Dermis lymphatic vessel endothelial cell (primary cell): Measurements from ENCODE around the gene RANGAP1. TPM values are rescaled to one million over a fixed set of nuclear protein-coding genes. Genes with fewer than 3 reads are reported as not detected.

Experiments used
- total RNA-seq: library from RNA; depleted of rRNA; stranded (reverse); fragments of >200 nt; gene quantifications from 2 replicates; pipeline ENCODE4 v1.2.1, GENCODE V29; 2014

The RANGAP1 gene
- total RNA-seq = 38.7 and 52.8 TPM in 2 replicates

GRCh38 chr22:41285820-41286638, at the start of gene RANGAP1:
Gene RANGAP1 (minus strand): TSS chr22:41286187. CDS start chr22:41281044, 5,143 bp downstream.

GRCh38 chr22:41301085-41302020, 15.4 kb upstream of the RANGAP1 start, which contains the start of gene ZC3H7B:
Gene ZC3H7B (plus strand): TSS chr22:41301525. CDS start chr22:41320661, 19,136 bp downstream.

GRCh38 chr22:41240377-41241132, 45.4 kb downstream of the RANGAP1 start, which contains the start of gene CHADL:
Gene CHADL (minus strand): TSS chr22:41240931. CDS start chr22:41240881, 50 bp downstream.

GRCh38 chr22:41204992-41205900, 80.7 kb downstream of the RANGAP1 start, which contains the start of gene L3MBTL2:
Gene L3MBTL2 (plus strand): TSS chr22:41205312. CDS start chr22:41205363, 51 bp downstream.

Other genes starting within 250 kb of the RANGAP1 start
- 35.5 and 37.7 TPM in 2 replicates for gene EP300, start 193.6 kb downstream of the RANGAP1 start, total RNA-seq
- gene L3MBTL2, start 80.9 kb downstream of the RANGAP1 start, total RNA-seq = 18.6 and 19.3 TPM in 2 replicates
- 0.52 and 0.54 TPM in 2 replicates for gene CHADL, start 45.3 kb downstream of the RANGAP1 start, total RNA-seq
- gene ZC3H7B, start 15.3 kb upstream of the RANGAP1 start, total RNA-seq = 35.1 and 41.9 TPM in 2 replicates
- 4.6 and 7.0 TPM in 2 replicates for gene TEF, start 95.8 kb upstream of the RANGAP1 start, total RNA-seq
- gene TOB2, start 160.6 kb upstream of the RANGAP1 start, total RNA-seq = 13.9 and 16.6 TPM in 2 replicates
- gene PHF5A, start 182.5 kb upstream of the RANGAP1 start, total RNA-seq = 62.3 and 70.6 TPM in 2 replicates
- 70.4 and 72.0 TPM in 2 replicates for gene ACO2, start 182.9 kb upstream of the RANGAP1 start, total RNA-seq